Vagina (tissue), 2 donors: ENCODE data around the gene TOR1AIP2.

Experiments used
- CTCF ChIP-seq, 3 experiments: fragments of 450-650 bp in 2 of 3; fragments of 200-600 bp in 1 of 3; sonication (generic) in 1 of 3; IDR thresholded peaks; one replicate each; pipeline ENCODE4 v1.5.1; 2017 to 2019; ENCODE audit warnings: antibody characterized with exemption in 3 of 3, mild to moderate bottlenecking in 2 of 3, moderate library complexity in 2 of 3
- POLR2A ChIP-seq, 2 donors: fragments of 450-650 bp; IDR thresholded peaks; one replicate each; pipeline ENCODE4 v1.6.1; 2017; ENCODE audit warnings: antibody characterized with exemption in 2 of 2, mild to moderate bottlenecking in 2 of 2, moderate library complexity in 2 of 2
- POLR2AphosphoS5 ChIP-seq, 2 donors: sonication (generic); formaldehyde crosslinking; IDR thresholded peaks; one replicate each; pipeline ENCODE4 v1.9.0; 2017; ENCODE audit warnings: antibody characterized with exemption in 2 of 2, mild to moderate bottlenecking in 2 of 2, low read depth in 1 of 2; ENCODE audit not compliant: insufficient read depth in 1 of 2

- no peak for TF ChIP-seq POLR2A (IDR thresholded peaks at IDR 0.05)
- no peak for TF ChIP-seq CTCF (IDR thresholded peaks at IDR 0.05)
- no peak for TF ChIP-seq POLR2AphosphoS5 (IDR thresholded peaks at IDR 0.05; ENCODE audit: insufficient read depth in 1 of 2, low read depth in 1 of 2)
Measured at GRCh38 chr1:179824265-179824664, 53.3 kb downstream of the TOR1AIP2 start.
